ENCODE data around the gene NUDC. TPM values are rescaled to one million over a fixed set of nuclear protein-coding genes. Genes with fewer than 3 reads are reported as not detected.
A peak's percentile ranks its signal among the peaks of the same experiment; 100 is the strongest.

The NUDC gene
- total and polyA plus RNA-seq, 2 of the 13 experiments (the other 11 are each of a cell fraction or from before 2014, with no cell fraction given), result 34.7 to 104 TPM

GRCh38 chr1:26890467-26890796 is 31.1 kb upstream of the NUDC start (continued):
- TF ChIP-seq MYC (CRISPR knock-in tag; IDR thresholded peaks at IDR 0.05; ENCODE audit: borderline replicate concordance) (no peak), ZNF839 (CRISPR knock-in tag; IDR thresholded peaks at IDR 0.05; ENCODE audit: borderline replicate concordance) (0 out of 2 replicates have a peak, but pooled peaks have one; percentile 9), ZBTB38 (CRISPR knock-in tag; IDR thresholded peaks at IDR 0.05) (peak; percentile 44; the same call in 1 of the 2 replicates), ZNF33A (CRISPR knock-in tag; IDR thresholded peaks at IDR 0.05; ENCODE audit: borderline replicate concordance) (no peak), THAP9 (CRISPR knock-in tag; IDR thresholded peaks at IDR 0.05; ENCODE audit: borderline replicate concordance) (0 out of 2 replicates have a peak, but pooled peaks have one; percentile 5), POLR2G (IDR thresholded peaks at IDR 0.05; ENCODE audit: low read depth, low read length) (peak; percentile 51), ZSCAN21 (CRISPR knock-in tag; IDR thresholded peaks at IDR 0.05; ENCODE audit: borderline replicate concordance) (0 out of 2 replicates have a peak, but pooled peaks have one; percentile 3), ZMYM2 (CRISPR knock-in tag; IDR thresholded peaks at IDR 0.05) (no peak), NCOA1 (CRISPR knock-in tag; IDR thresholded peaks at IDR 0.05) (0 out of 2 replicates have a peak, but pooled peaks have one; percentile 6)
- TF ChIP-seq, protein P1, sequence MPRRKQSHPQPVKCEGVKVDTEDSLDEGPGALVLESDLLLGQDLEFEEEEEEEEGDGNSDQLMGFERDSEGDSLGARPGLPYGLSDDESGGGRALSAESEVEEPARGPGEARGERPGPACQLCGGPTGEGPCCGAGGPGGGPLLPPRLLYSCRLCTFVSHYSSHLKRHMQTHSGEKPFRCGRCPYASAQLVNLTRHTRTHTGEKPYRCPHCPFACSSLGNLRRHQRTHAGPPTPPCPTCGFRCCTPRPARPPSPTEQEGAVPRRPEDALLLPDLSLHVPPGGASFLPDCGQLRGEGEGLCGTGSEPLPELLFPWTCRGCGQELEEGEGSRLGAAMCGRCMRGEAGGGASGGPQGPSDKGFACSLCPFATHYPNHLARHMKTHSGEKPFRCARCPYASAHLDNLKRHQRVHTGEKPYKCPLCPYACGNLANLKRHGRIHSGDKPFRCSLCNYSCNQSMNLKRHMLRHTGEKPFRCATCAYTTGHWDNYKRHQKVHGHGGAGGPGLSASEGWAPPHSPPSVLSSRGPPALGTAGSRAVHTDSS (CRISPR knock-in tag; conservative IDR thresholded peaks at IDR 0.05), result no peak

Measured in HepG2 (cell line).